A673 (cell line): Measurements from ENCODE around the gene KIF26B. TPM values are rescaled to one million over a fixed set of nuclear protein-coding genes. Genes with fewer than 3 reads are reported as not detected.

Experiments
- BruUV-seq: library from RNA; stranded (reverse); fragments of 400-500 nt; replicated peaks from 2 replicates; lab custom pipeline; 2021; lab: Mats Ljungman, UMichigan
- CTCF ChIA-PET: fragments of 300-600 bp; sonication (Branson Sonifier 250); formaldehyde crosslinking; loops from one replicate; lab custom pipeline; 2022; ENCODE audit warnings: antibody characterized with exemption; lab: Charles Lee
- POLR2A ChIA-PET: fragments of 300-600 bp; sonication (Branson Sonifier 250); formaldehyde crosslinking; loops from one replicate; lab custom pipeline; 2022; ENCODE audit warnings: antibody characterized with exemption; ENCODE audit not compliant: low non-redundant PET; lab: Charles Lee
- DNase-seq: peaks from one replicate; pipeline ENCODE4 v3.0.0-alpha.2; 2015; ENCODE audit warnings: low spot score
- H3K27ac ChIP-seq: fragments of 200-600 bp; sonication (generic); 2 replicates; pipeline ENCODE4 v1.5.1; 2016; ENCODE audit warnings: mixed run types, low read depth, mild to moderate bottlenecking, mixed read lengths, antibody characterized with exemption, low read length; ENCODE audit not compliant: poor library complexity, severe bottlenecking
- H3K27me3 ChIP-seq: fragments of 200-600 bp; sonication (generic); replicated peaks from 2 replicates; pipeline ENCODE4 v1.6.1; 2017; ENCODE audit warnings: mixed run types, low read depth, mild to moderate bottlenecking, mixed read lengths, antibody characterized with exemption, low read length; ENCODE audit not compliant: insufficient read depth, poor library complexity
- H3K36me3 ChIP-seq: fragments of 200-600 bp; sonication (generic); 2 replicates; pipeline ENCODE4 v1.6.1; 2016; ENCODE audit warnings: mixed run types, mild to moderate bottlenecking, mixed read lengths, antibody characterized with exemption, low read length; ENCODE audit not compliant: insufficient read depth, poor library complexity, severe bottlenecking
- H3K4me1 ChIP-seq: fragments of 200-600 bp; sonication (generic); 2 replicates; pipeline ENCODE4 v1.6.1; 2017; ENCODE audit warnings: mixed run types, mild to moderate bottlenecking, mixed read lengths, antibody characterized with exemption, low read length; ENCODE audit not compliant: insufficient read depth, poor library complexity, severe bottlenecking
- H3K4me3 ChIP-seq: fragments of 200-600 bp; sonication (generic); 2 replicates; pipeline ENCODE4 v1.5.1; 2016; ENCODE audit warnings: low read depth, mixed run types, mild to moderate bottlenecking, mixed read lengths, low read length; ENCODE audit not compliant: poor library complexity, severe bottlenecking
- H3K9me3 ChIP-seq: fragments of 200-600 bp; sonication (generic); 2 replicates; pipeline ENCODE4 v1.6.1; 2016; ENCODE audit warnings: mixed run types, low read depth, mild to moderate bottlenecking, mixed read lengths, antibody characterized with exemption, low read length; ENCODE audit not compliant: poor library complexity, severe bottlenecking
- EZH2 ChIP-seq: fragments of 200-600 bp; sonication (generic); IDR thresholded peaks from 2 replicates; pipeline ENCODE4 v1.6.1; 2017; ENCODE audit warnings: borderline replicate concordance, low read depth, mild to moderate bottlenecking, mixed read lengths, antibody characterized with exemption, low read length; ENCODE audit not compliant: poor library complexity, severe bottlenecking
- intact Hi-C: fragments of 100-400 bp; cut with micrococcal nuclease; formaldehyde crosslinking; loops from one replicate; pipeline ENCODE4 v1.10.0; 2022; ENCODE audit not compliant: unreplicated experiment
- total RNA-seq: library from RNA; stranded (reverse); gene quantifications from 2 replicates; pipeline ENCODE4 v1.2.3, GENCODE V29; 2021
- TF ChIP-seq, protein P1 (sequence below): fragments of 300-800, 200-600 bp; sonication (generic); conservative IDR thresholded peaks from 2 replicates; pipeline ENCODE4 v1.5.1; 2017; ENCODE audit warnings: low read depth, mild to moderate bottlenecking, antibody characterized with exemption, low read length, moderate library complexity, mixed read lengths

KIF26B gene
- total RNA-seq, 1 experiment from 2014 or later: not detected

DNA sequence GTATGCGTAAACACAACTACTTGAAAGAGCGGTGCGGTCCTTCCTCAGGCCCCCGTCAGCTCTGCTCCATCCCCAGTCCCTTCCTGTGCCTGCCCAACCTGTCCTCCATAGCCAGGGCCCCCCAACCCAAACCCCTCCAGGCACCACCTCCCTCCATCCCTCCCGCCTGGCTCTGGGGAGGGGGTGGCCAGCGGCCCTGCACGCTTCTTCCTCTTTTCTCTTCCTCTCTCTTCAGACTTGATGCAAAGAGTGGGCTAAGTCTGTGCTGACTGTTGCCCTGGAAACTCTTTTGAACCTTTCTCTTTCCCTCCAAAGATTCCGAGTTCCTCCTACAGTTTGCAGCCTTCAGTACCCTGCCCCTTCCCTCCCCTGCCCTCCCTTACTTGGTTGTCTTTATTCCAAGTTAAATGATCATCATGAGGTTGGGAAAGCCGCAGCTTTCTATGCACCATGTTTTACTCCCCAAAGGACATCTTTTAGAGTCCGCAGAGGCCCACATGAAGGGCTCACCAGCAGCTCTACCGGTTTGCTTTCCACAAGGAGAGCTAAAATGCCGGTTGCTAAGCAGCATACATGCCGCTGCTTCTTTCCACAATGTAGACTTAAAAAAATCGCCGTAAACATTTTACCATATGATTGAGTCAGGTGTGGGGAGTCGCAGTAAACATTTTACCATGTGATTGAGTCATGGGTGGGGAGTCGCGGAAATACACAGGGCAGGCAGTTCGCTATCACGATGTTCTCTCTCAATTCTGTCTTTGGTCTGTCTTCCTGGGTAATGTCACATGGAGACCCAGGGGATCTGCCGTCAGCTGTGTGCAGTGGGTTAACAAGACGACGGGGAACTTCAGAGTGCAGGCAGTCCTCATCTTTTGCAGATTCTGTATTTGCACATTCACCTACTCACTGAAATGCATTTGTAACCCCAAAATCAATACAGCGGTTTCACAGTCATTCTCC is 525.3 kb downstream of the KIF26B start:
- DNase-seq: no peak
- H3K36me3 ChIP-seq: no peaks in the 10 kb centered on the region
- POLR2A ChIA-PET: no interaction called here
- TF ChIP-seq EZH2: no peak
- TF ChIP-seq, protein P1, sequence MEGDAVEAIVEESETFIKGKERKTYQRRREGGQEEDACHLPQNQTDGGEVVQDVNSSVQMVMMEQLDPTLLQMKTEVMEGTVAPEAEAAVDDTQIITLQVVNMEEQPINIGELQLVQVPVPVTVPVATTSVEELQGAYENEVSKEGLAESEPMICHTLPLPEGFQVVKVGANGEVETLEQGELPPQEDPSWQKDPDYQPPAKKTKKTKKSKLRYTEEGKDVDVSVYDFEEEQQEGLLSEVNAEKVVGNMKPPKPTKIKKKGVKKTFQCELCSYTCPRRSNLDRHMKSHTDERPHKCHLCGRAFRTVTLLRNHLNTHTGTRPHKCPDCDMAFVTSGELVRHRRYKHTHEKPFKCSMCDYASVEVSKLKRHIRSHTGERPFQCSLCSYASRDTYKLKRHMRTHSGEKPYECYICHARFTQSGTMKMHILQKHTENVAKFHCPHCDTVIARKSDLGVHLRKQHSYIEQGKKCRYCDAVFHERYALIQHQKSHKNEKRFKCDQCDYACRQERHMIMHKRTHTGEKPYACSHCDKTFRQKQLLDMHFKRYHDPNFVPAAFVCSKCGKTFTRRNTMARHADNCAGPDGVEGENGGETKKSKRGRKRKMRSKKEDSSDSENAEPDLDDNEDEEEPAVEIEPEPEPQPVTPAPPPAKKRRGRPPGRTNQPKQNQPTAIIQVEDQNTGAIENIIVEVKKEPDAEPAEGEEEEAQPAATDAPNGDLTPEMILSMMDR: no peak
- no peak overlapping the region for H3K27ac ChIP-seq
- intact Hi-C loops: loop anchor here (10.0 kb wide), 1 partner anchor 525 kb away; the partner anchor contains the start of gene KIF26B
- no peaks in the 10 kb centered on the region for H3K9me3 ChIP-seq
- BruUV-seq: no TSS peak
- CTCF ChIA-PET: no interaction called here
- no peaks in the 10 kb centered on the region for H3K27me3 ChIP-seq
- H3K4me1 ChIP-seq: no peaks in the 10 kb centered on the region
- no peak overlapping the region for H3K4me3 ChIP-seq

DNA sequence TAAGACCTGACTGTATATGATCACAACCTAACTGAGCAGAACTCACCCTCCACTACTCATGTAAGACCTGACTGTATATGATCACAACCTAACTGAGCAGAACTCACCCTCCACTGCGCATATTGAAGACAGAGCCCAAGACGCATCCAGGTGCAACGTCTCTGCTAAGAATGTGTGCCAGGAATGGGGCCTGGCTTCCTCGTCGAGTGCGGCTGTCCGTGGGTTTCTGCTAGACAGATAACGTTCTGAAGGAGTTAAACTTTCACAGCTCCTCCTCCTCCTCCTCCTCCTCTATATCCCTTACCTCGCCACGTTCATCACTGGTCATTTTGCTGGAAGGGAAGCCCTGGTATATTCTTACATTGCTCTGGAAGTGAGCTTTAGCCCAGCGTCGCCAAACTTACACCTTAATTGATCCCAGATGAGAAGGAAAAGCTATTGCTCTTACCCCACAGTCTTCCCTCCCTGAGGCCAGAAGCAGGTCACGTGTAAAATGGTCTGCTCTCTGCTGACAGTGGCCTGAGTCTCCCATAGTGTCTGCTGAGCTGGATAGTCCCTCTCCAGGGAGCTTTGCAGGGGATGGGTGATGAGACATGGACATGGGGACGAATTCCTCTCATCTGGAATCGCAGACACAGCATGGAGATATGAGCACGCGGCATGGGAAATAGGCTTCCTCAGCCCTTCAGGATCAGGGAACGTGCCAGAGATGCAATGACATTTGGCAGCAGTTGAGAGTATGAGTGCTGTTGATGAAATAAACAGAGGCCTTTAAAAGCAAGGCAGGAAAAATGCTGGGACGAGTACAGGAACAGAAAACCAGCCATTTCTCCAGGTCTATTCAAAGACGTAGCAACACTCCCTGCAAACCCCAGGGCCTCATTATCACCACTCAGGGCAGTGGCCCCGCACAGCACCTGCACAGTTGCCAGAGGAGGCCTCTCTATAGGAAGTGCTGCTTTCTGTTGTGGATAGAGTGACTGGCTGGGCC is 528.1 kb downstream of the KIF26B start:
- no peak for DNase-seq
- H3K9me3 ChIP-seq: no peaks in the 10 kb centered on the region
- H3K4me3 ChIP-seq: no peak overlapping the region
- ChIA-PET CTCF (no interaction called here), POLR2A (no interaction called here)
- H3K36me3 ChIP-seq: no peaks in the 10 kb centered on the region
- intact Hi-C loops: loop anchor here (10.0 kb wide), 1 partner anchor 528 kb away; the partner anchor contains the start of gene KIF26B
- H3K4me1 ChIP-seq: no peaks in the 10 kb centered on the region
- H3K27ac ChIP-seq: no peak overlapping the region
- no TSS peak for BruUV-seq
- peaks cover 5% of the 10 kb centered on the region for H3K27me3 ChIP-seq
- TF ChIP-seq EZH2: no peak

DNA sequence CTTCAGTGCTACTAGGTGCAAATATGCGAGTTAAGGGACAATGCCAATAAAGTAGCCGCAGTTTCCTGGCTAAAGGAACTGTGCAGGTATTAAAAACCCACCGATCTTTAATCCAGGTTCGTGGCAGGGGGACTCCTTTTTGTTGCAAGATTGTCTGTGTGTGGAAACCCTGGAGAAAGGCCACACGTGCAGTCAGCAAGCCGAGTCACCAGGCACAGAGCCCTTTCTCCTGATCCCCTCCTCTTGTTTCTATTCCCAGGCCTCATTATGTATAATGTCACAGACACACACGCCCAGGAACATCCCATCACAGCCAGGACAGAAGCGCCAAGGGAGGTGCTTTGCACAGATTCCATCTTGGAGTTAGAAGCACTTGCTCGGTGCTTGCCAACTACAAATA is 528.9 kb downstream of the KIF26B start:
- DNase-seq: no peak
- peaks cover 6% of the 10 kb centered on the region for H3K27me3 ChIP-seq
- intact Hi-C loops: loop anchor here (10.0 kb wide), 1 partner anchor 529 kb away; the partner anchor contains the start of gene KIF26B
- BruUV-seq: no TSS peak
- no peaks in the 10 kb centered on the region for H3K36me3 ChIP-seq
- no peaks in the 10 kb centered on the region for H3K9me3 ChIP-seq
- H3K27ac ChIP-seq: no peak overlapping the region
- ChIA-PET POLR2A (no interaction called here), CTCF (no interaction called here)
- H3K4me3 ChIP-seq: no peak overlapping the region
- no peaks in the 10 kb centered on the region for H3K4me1 ChIP-seq
- no peak for TF ChIP-seq EZH2
- TF ChIP-seq, protein P1: no peak
